ENCODE measurements around the gene SMAD3.
A peak's percentile ranks its signal among the peaks of the same experiment; 100 is the strongest.

The SMAD3 gene

DNA sequence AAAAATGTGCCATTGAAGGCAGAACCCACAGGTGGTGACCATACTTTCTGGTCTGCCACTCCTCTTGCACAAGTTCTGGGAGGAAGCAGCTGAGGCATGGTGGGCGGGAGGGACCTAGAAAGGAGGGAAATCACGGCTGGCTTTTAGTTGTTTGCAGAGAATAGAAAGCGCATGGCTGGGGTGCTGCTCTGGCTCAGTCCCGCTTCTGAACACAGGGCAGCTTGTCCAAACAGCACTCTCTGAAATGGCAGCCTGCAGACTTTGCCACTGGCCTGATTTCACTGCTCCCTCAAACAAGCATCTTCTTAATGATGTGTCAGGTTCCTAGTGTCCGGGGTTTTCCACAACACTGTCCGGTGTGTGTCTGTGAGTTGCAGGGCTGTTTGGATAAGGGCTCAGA is 112.3 kb downstream of the SMAD3 start:
- DNase-seq (ENCODE audit: low spot score): no peak
- TF ChIP-seq CTCF (IDR thresholded peaks at IDR 0.05; ENCODE audit: extremely low read depth, missing control alignments): no peak

DNA sequence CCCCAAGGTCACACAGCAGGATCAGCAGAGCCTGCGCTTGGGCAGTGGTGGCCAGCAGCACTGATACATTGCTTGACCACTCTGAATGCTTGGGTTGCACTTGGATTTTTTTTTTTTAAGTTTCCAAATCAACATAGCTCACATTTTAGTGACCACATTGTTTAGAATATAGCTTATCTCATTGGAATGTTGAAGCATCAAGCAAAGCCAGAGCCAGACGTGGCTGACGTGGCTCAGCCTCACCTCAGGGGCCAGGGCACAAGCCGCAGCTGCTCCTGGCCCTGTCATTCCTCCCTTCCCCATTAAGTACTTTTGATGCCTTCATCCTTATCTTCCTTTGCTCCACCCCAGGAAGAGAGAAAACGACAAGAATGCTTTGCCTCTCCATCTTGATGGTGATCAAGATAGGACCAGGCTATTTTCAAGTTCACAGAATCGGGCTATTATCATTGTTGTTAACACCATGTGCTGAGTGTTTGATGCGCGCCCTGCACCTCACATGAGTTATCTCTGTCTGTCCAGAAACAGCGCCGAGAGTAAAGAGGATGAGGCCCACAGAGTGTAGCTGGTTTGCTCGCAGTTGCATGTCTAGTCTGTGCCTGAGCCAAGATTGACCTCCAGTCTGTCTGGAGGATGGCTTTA is 113.3 kb downstream of the SMAD3 start:
- TF ChIP-seq CTCF (IDR thresholded peaks at IDR 0.05; ENCODE audit: extremely low read depth, missing control alignments): no peak
- no peak for DNase-seq (ENCODE audit: low spot score)

DNA sequence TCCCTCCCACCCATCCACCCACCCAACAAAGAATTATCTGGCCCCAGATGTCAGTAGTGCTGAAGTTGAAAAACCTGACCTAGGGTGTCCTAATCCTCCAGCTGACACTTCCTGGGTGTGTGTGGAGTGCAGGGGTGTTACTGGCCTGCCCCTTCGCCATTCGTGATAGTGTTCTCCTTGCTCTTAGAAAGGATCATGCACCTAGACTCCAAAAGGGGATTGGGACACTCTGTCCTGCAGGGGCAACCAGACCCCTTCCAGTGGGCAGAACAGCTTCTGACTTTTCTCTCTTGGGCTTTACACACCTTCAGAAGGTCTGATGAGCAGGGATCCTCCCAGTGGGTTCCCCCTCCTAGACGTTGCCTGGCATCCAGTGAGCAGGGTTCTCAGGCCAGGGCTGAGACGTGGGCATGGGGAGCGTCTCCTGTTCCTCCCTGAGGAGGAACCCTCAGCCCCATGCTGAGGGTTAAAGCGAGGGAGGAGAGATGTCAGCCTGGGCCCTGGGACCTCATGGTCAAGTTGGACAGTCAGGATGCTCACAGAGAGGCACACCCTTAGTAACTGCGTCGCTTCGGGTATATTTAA is 114.1 kb downstream of the SMAD3 start:
- TF ChIP-seq CTCF (IDR thresholded peaks at IDR 0.05; ENCODE audit: extremely low read depth, missing control alignments): no peak
- no peak for DNase-seq (ENCODE audit: low spot score)

DNA sequence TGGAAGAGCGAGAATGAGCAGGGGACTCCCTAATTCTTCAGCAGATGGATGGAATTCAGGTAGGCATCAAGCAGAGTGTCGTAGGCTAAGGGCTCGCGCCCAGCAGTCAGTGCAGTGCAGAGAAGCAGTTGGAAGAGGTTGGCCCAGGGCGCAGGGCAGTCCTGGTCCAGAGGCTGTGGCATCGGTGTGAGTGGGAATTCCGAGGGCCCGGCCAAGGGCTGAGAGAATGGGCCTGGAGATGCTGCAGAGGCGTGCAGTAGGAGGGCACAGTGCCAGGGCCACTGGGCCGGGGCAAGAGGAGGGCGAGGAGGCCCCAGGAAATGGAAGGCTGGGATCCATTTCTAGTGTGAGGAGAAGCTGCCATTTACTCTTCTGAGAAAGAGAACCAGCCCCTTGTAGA is 114.6 kb downstream of the SMAD3 start:
- TF ChIP-seq CTCF (IDR thresholded peaks at IDR 0.05; ENCODE audit: extremely low read depth, missing control alignments): no peak
- DNase-seq (ENCODE audit: low spot score): no peak

GRCh38 chr15:67180514-67181191 is 115.3 kb downstream of the SMAD3 start:
- DNase-seq (ENCODE audit: low spot score): no peak
- TF ChIP-seq CTCF (IDR thresholded peaks at IDR 0.05; ENCODE audit: extremely low read depth, missing control alignments): no peak

DNA sequence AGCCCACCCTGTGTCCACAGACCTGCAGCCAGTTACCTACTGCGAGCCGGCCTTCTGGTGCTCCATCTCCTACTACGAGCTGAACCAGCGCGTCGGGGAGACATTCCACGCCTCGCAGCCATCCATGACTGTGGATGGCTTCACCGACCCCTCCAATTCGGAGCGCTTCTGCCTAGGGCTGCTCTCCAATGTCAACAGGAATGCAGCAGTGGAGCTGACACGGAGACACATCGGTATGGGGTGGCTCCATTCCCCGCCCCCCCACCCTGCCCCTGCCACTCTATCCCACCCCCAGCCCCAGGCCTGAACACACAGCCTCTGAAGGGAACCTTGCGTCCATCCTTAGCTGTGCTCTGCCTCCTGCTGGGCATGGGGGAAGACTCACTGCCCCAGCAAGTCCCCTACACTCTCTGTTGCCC is 115.8 kb downstream of the SMAD3 start:
- TF ChIP-seq CTCF (IDR thresholded peaks at IDR 0.05; ENCODE audit: extremely low read depth, missing control alignments): peak; percentile 8

GRCh38 chr15:67183443-67184169 is 118.2 kb downstream of the SMAD3 start:
- no peak for DNase-seq (ENCODE audit: low spot score)
- TF ChIP-seq CTCF (IDR thresholded peaks at IDR 0.05; ENCODE audit: extremely low read depth, missing control alignments): no peak

More for the DNA sequence above, 115.8 kb downstream of the SMAD3 start:
- no peak for DNase-seq (ENCODE audit: low spot score)
